Activated CD8-positive, alpha-beta memory T cell treated with anti-CD3 and anti-CD28 coated beads, Interleukin-2, amount 10 ng/mL, durations not matched to agents 7 days and 5 days (primary cell): ENCODE data around the gene CDK17. TPM values are rescaled to one million over a fixed set of nuclear protein-coding genes. Genes with fewer than 3 reads are reported as not detected.

Experiments
- total RNA-seq, 2 experiments: library from RNA; stranded (reverse); gene quantifications; one replicate each; pipeline ENCODE4 v1.2.3, GENCODE V29; 2021

Gene CDK17
- total RNA-seq, 2 experiments from 2014 or later = 32.7 to 46.9 TPM

Other genes starting within 250 kb of the CDK17 start
- gene ELK3, start 206.1 kb downstream of the CDK17 start, total RNA-seq = 10 to 100 TPM; 16.1 to 17.1 TPM
- 1 to 10 TPM in 1 of 2 experiments, under 1 TPM in 1; 0.33 to 1.4 TPM for gene CFAP54, start 89.1 kb upstream of the CDK17 start, total RNA-seq